HK-2 (cell line): ENCODE results near the gene RERG.
"Not testable (repeated sequence)": the region's sequence is repeated elsewhere in the genome, so short reads cannot be mapped to it uniquely, and the experiment has no call there.

Experiments
- DNase-seq: peaks from one replicate; pipeline ENCODE4 v3.0.0-alpha.2; 2018; ENCODE audit not compliant: unreplicated experiment

Gene RERG

GRCh38 chr12:15220915-15221885 lies at the start of gene RERG:
Gene RERG (minus strand): TSS chr12:15221417. CDS start chr12:15217489, 3,928 bp downstream.
- DNase-seq = peak; percentile 81

GRCh38 chr12:15270591-15270990 lies 49.4 kb upstream of the RERG start:
- no peak for DNase-seq

- peak; percentile 33 for DNase-seq
Observed at GRCh38 chr12:15268927-15269552, 47.8 kb upstream of the RERG start.

- DNase-seq = no peak
Observed at GRCh38 chr12:15268309-15268708, 47.1 kb upstream of the RERG start.

GRCh38 chr12:15265875-15266274 lies 44.7 kb upstream of the RERG start:
- no peak for DNase-seq

- no peak for DNase-seq
Observed at GRCh38 chr12:15256761-15257160, 35.5 kb upstream of the RERG start.

GRCh38 chr12:15253990-15254389 lies 32.8 kb upstream of the RERG start:
- DNase-seq = no peak

GRCh38 chr12:15244926-15245325 lies 23.7 kb upstream of the RERG start:
- no peak for DNase-seq

- no peak for DNase-seq
Observed at GRCh38 chr12:15244341-15244740, 23.1 kb upstream of the RERG start.

- DNase-seq = no peak
Observed at GRCh38 chr12:15243102-15243501, 21.9 kb upstream of the RERG start.

GRCh38 chr12:15240898-15241297 lies 19.7 kb upstream of the RERG start:
- no peak for DNase-seq

GRCh38 chr12:15234508-15234907 lies 13.3 kb upstream of the RERG start:
- DNase-seq = no peak

- DNase-seq = no peak
Observed at GRCh38 chr12:15234011-15234410, 12.8 kb upstream of the RERG start.

- no peak for DNase-seq
Observed at GRCh38 chr12:15232959-15233358, 11.7 kb upstream of the RERG start.

GRCh38 chr12:15231493-15231892 lies 10.3 kb upstream of the RERG start:
- no peak for DNase-seq

GRCh38 chr12:15230751-15231150 lies 9.5 kb upstream of the RERG start:
- no peak for DNase-seq

GRCh38 chr12:15230137-15230536 lies 8.9 kb upstream of the RERG start:
- no peak for DNase-seq

- peak; percentile 11 for DNase-seq
Observed at GRCh38 chr12:15227004-15227679, 5.9 kb upstream of the RERG start.

GRCh38 chr12:15225863-15226218 lies 4.6 kb upstream of the RERG start:
- DNase-seq = not testable (repeated sequence)

GRCh38 chr12:15225136-15225862 lies 4.1 kb upstream of the RERG start:
- no peak for DNase-seq

- DNase-seq = no peak
Observed at GRCh38 chr12:15222219-15222618, 1.0 kb upstream of the RERG start.

GRCh38 chr12:15220451-15220850 lies 766 bp downstream of the RERG start:
- no peak for DNase-seq
